Neural cell (in vitro differentiated cells): ENCODE measurements around the gene HDAC4.

ENCODE experiments used
- CTCF ChIP-seq: fragments of 450-650 bp; IDR thresholded peaks from 2 replicates; pipeline ENCODE4 v1.5.1; 2014; ENCODE audit warnings: antibody characterized with exemption, mild to moderate bottlenecking, moderate library complexity; ENCODE audit not compliant: poor library complexity, severe bottlenecking
- EP300 ChIP-seq: fragments of 450-650 bp; conservative IDR thresholded peaks from 2 replicates; pipeline ENCODE4 v1.6.1; 2014; ENCODE audit warnings: antibody characterized with exemption, mild to moderate bottlenecking, moderate library complexity; ENCODE audit not compliant: poor library complexity, severe bottlenecking
- EZH2 ChIP-seq: fragments of 200-600, 300-800 bp; shearing (Covaris generic), sonication (generic); IDR thresholded peaks from 2 replicates; pipeline ENCODE4 v1.6.1; 2014; ENCODE audit warnings: antibody characterized with exemption, low read length, borderline replicate concordance, mild to moderate bottlenecking; ENCODE audit not compliant: insufficient read depth, poor library complexity, severe bottlenecking
- POLR2AphosphoS5 ChIP-seq: IDR thresholded peaks from 2 replicates; pipeline ENCODE4 v1.6.1; 2012
- RAD21 ChIP-seq: fragments of 450-650 bp; conservative IDR thresholded peaks from 2 replicates; pipeline ENCODE4 v1.6.1; 2014; ENCODE audit warnings: antibody characterized with exemption, mild to moderate bottlenecking, moderate library complexity
- SMC3 ChIP-seq: fragments of 450-650 bp; conservative IDR thresholded peaks from 2 replicates; pipeline ENCODE4 v1.6.1; 2014; ENCODE audit warnings: antibody characterized with exemption, mild to moderate bottlenecking, moderate library complexity; ENCODE audit not compliant: poor library complexity
- TF ChIP-seq, protein P1 (sequence below): IDR thresholded peaks from 2 replicates; pipeline ENCODE4 v1.6.1; 2012; ENCODE audit warnings: borderline replicate concordance

DNA sequence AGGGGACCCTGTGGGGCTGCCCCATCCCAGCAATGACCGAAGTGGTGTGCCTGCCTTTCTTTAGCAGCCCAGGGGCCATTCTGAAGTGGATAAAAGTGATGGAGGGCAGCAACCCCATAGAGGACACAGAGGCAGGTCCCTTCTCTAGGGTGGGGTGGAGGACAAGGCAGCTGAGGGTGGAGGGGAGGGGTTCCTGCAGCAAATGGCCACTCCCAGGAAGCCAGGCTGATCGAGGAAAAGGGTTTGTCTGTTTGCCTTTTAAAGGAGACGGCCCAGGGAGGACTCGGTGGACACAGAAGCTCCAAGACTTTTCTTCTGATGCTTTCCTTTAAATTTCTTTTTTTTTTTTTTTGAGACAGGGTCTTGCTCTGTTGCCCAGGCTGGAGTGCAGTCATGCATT lies 280.2 kb downstream of the HDAC4 start:
- no peak for TF ChIP-seq CTCF
- no peak for TF ChIP-seq EZH2
- TF ChIP-seq EP300: no peak
- no peak for TF ChIP-seq POLR2AphosphoS5
- no peak for TF ChIP-seq RAD21
- TF ChIP-seq SMC3: no peak
- TF ChIP-seq, protein P1, sequence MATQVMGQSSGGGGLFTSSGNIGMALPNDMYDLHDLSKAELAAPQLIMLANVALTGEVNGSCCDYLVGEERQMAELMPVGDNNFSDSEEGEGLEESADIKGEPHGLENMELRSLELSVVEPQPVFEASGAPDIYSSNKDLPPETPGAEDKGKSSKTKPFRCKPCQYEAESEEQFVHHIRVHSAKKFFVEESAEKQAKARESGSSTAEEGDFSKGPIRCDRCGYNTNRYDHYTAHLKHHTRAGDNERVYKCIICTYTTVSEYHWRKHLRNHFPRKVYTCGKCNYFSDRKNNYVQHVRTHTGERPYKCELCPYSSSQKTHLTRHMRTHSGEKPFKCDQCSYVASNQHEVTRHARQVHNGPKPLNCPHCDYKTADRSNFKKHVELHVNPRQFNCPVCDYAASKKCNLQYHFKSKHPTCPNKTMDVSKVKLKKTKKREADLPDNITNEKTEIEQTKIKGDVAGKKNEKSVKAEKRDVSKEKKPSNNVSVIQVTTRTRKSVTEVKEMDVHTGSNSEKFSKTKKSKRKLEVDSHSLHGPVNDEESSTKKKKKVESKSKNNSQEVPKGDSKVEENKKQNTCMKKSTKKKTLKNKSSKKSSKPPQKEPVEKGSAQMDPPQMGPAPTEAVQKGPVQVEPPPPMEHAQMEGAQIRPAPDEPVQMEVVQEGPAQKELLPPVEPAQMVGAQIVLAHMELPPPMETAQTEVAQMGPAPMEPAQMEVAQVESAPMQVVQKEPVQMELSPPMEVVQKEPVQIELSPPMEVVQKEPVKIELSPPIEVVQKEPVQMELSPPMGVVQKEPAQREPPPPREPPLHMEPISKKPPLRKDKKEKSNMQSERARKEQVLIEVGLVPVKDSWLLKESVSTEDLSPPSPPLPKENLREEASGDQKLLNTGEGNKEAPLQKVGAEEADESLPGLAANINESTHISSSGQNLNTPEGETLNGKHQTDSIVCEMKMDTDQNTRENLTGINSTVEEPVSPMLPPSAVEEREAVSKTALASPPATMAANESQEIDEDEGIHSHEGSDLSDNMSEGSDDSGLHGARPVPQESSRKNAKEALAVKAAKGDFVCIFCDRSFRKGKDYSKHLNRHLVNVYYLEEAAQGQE: no peak
